ENCODE data around the gene LNPEP.
"Not testable (repeated sequence)": the region's sequence is repeated elsewhere in the genome, so short reads cannot be mapped to it uniquely, and the experiment has no call there.

Gene LNPEP

GRCh38 chr5:96930589-96930988, 5.3 kb upstream of the LNPEP start:
- no peak for DNase-seq

GRCh38 chr5:96931037-96931436, 4.8 kb upstream of the LNPEP start:
- DNase-seq: not testable (repeated sequence)

GRCh38 chr5:96931605-96932004, 4.3 kb upstream of the LNPEP start:
- DNase-seq: no peak

GRCh38 chr5:96932026-96932425, 3.9 kb upstream of the LNPEP start:
- DNase-seq: no peak

GRCh38 chr5:96933764-96934707, 1.8 kb upstream of the LNPEP start:
- DNase-seq: peak; percentile 39

GRCh38 chr5:96934708-96935558, 947 bp upstream of the LNPEP start:
- DNase-seq: peak; percentile 94

GRCh38 chr5:96936431-96937320, 796 bp downstream of the LNPEP start:
- peak; percentile 40 for DNase-seq

- DNase-seq: no peak
Measured at GRCh38 chr5:96940586-96940985, 4.7 kb downstream of the LNPEP start.

GRCh38 chr5:96941140-96941539, 5.3 kb downstream of the LNPEP start:
- DNase-seq: no peak

GRCh38 chr5:96942078-96942477, 6.2 kb downstream of the LNPEP start:
- DNase-seq: no peak

GRCh38 chr5:96942911-96943310, 7.0 kb downstream of the LNPEP start:
- no peak for DNase-seq

GRCh38 chr5:96943799-96944198, 7.9 kb downstream of the LNPEP start:
- DNase-seq: no peak

- no peak for DNase-seq
Measured at GRCh38 chr5:96945144-96945897, 9.4 kb downstream of the LNPEP start.

GRCh38 chr5:96946381-96946780, 10.5 kb downstream of the LNPEP start:
- no peak for DNase-seq

- DNase-seq: no peak
Measured at GRCh38 chr5:96952118-96952750, 16.4 kb downstream of the LNPEP start.

GRCh38 chr5:96952974-96953730, 17.3 kb downstream of the LNPEP start:
- peak; percentile 52 for DNase-seq

- peak; percentile 14 for DNase-seq
Measured at GRCh38 chr5:96957254-96958049, 21.6 kb downstream of the LNPEP start.

- peak; percentile 88 for DNase-seq
Measured at GRCh38 chr5:96958977-96959376, 23.1 kb downstream of the LNPEP start.

GRCh38 chr5:96961053-96961452, 25.2 kb downstream of the LNPEP start:
- DNase-seq: no peak

GRCh38 chr5:96962540-96962991, 26.7 kb downstream of the LNPEP start:
- no peak for DNase-seq

Data from NCI-H82 (cell line).